GM18858 (cell line): Measurements from ENCODE around the gene OS9.

Experiments used
- ATAC-seq: cut with Tn5 transposase; IDR thresholded peaks from one replicate; pipeline ENCODE4 v1.9.1; 2021; ENCODE audit not compliant: unreplicated experiment

OS9 gene

DNA sequence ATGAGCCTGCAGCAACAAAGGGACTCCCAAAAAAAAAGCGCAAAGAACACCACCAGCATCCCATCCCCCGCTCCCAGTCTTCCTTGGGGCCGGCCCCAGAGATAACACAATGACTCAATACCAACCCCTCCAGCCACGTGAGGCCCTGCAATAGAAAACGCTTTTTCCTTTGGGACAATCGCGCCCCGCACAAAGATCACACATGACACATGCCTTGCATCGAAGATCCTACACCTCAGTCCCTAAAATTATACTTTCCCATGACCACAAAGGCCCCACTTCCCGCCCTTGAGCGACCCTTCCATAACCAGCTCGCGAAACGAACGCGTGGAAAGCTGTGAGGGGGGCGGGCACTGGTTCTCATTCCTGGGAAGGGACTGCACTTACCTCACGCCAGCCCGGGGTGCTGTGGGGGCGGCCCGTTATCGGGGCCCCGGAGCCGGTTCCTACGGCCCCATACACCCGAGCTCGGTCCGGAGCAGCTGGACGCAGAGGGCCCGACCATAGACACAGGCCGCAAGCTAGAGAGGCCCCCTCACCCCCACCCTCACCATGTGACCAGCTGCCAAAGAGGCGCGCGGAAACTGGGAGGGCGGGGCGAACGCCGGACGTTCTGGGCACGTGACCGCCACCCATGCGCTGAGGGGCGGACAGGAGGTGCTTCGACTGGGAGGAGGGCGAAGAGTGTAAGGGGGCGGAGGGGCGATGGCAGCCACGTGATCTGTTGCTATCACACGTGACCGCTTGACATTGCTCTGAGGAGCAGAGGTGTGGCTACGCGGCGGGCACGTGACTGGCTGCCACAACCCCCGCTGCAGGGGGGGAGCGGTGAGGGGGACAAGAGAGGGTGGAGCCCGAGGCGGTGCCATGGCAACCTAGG lies 58.1 kb downstream of the OS9 start, which contains the start of gene CDK4:
TSS of gene CDK4 (minus strand) at position 523 of the 880 bp plus-strand sequence. CDS start 593 bp downstream, outside the sequence.
- ATAC-seq = peak; percentile 52

DNA sequence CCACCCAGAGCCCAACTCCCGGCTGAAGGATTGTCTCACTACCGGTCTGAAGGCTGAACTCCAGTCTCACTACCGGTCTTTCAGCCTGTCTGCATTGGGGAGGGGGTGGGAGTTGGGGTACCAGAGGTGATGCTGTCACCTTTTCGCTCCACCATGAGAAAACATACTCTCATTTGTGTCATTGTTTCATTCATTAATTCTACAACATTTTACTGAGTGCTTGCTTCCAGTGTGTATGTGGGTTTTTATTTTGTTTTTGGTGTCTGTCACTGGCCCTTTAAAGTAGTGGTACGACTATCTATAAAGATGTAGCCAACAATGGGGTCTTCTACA lies 58.7 kb downstream of the OS9 start:
- no peak for ATAC-seq

DNA sequence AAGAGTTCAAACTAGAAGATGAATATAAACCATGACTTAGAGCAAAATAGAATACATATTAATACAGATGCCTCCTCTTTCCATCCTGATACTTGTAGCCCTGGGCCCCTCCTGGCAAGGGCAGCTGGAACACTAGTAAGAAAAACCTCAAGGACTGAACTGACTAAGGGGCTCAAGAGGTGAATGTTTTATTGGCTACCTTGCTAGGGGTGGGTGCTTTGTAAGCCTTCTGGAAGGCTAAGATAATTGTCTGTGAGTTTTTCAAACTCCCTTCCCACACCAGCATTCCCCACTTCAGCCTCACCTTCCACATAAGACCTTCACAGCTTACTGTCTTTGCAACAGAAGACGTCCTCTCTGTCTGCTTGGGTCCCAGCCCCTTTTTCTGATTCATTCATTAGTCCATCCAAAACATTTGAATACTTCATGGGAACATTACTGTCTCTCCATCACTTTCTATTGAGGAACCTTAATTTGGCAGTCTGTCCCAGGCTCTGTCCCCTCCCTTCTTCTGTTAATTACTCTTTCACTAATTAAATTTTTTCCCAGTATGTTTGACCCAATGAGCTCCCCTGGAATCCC lies 59.9 kb downstream of the OS9 start:
- ATAC-seq = no peak

DNA sequence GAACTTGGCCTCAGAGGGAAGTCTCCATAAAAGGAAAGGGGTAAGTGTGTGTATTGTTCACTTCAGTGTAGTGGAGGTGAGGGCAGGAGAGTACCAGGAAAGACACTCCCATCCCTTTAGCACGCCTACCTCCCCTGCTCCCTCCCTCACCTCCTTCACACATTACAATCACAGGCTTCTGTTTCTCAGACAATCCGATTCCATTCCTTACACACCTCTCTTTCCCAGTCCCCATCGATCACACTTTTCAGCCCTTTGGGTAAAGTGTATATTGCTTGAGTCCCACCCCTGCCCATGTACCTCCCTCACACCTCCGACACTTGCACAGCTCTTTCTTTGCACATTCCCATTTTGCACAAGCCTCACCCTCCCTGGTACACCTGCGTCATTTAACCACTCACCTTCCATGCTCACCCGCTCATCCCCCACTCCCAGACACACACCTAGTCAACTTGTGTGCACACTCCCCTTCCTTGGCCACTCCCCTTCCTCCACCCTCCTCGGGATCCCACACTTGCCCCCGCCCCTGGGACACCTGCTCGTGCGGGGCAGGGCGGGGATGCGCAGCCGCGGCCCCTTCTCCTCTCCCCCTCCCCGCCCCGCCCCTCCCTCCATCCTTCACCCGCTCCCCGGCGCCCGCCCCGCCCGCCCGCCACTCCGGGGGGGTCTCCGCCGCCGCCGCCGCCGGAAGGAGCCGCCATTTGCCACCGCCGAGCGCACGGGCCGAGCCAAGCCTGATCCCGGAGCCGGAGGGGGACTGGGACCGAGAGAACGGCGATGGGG lies 60.7 kb downstream of the OS9 start, which contains the start of gene MARCHF9:
TSS of gene MARCHF9 (plus strand) at position 693 of the 783 bp plus-strand sequence. CDS start 426 bp downstream, outside the sequence.
- ATAC-seq = peak; percentile 29

DNA sequence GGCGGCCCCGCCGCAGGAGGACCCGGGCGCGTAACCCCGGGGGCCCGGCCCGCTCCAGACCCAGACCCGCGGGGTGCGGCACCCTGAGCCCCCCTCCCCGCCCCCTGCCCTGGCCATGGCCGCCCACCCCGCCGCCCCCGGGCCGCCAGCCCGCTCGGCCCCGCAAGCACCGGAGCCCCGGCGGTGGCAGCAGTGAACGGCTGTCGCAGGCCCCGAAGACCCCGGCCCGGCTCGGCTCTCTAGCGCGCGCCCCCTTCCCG lies 61.2 kb downstream of the OS9 start:
- ATAC-seq = no peak

DNA sequence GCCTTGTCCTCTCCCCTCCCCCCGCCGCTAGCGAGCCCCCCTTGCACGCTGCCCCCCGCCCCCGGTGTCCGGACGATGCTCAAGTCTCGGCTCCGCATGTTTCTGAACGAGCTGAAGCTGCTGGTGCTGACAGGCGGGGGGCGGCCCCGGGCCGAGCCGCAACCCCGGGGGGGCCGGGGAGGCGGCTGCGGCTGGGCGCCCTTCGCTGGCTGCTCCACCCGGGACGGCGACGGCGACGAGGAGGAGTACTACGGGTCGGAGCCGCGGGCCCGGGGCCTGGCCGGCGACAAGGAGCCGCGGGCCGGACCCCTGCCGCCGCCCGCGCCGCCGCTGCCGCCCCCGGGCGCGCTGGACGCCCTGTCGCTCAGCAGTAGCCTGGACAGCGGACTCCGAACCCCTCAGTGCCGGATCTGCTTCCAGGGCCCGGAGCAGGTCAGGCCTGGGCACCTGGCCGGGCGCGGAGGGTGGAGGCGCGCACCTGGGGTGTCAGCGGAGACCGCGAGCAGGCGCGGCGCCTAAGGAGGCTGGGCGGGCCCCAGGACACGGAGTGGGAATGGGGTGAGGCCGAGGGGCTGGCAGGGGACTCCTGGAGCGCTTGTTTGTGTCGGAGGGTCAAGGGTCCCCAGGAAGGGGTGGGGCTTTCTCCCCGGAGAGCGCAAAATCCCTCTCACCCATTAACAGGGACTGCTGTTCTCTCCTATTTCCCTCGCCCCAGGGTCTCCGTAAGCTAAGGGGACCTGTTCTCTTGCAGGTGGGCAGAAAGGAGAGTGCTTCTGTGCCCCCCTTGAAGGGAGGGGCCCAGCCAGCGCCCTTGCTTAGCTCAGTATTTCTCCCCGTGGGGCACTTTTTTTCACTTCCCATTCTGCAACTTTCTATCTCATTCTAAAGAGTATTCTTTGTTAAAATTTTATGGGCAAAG lies 61.8 kb downstream of the OS9 start:
- no peak for ATAC-seq

DNA sequence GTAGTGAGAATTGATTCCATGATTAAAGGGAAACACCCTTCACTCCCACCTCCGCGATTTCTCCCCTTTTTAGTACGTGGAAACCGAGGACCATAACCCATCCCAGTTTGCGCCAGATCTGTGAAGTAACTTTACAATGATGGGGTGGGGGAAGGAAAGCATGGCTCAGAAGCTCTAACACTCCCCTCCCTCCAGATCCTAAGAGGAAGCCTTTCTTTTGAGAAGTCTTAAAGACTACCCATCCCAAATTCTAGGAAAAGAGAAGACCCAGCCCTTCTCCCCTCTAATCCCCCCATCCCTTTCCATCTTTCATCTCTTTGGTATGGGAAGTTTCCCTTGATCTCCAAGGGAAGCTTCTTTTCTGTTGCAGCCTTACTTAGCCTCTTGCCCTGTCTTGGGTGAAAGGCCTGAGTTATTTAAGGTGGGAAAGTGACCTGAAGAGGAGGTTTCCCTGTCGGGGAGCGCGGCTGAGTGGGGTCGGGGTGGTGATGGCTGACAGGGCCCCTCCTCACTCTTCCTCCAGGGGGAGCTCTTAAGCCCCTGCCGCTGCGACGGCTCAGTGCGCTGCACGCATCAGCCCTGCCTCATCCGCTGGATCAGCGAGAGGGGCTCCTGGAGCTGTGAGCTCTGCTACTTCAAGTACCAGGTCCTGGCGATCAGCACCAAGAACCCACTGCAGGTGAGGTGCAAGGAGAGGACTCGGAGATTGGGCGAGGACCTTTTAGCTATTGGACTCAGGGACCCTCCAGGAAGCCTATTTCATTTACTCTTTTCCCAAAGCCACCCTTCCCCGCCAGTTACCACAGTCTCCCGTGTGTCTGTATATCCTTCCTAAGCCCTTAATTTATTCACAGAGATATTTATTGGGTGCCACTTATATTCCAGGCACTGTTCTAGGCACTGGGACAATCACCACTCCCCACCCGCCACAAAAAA lies 62.7 kb downstream of the OS9 start:
- no peak for ATAC-seq

DNA sequence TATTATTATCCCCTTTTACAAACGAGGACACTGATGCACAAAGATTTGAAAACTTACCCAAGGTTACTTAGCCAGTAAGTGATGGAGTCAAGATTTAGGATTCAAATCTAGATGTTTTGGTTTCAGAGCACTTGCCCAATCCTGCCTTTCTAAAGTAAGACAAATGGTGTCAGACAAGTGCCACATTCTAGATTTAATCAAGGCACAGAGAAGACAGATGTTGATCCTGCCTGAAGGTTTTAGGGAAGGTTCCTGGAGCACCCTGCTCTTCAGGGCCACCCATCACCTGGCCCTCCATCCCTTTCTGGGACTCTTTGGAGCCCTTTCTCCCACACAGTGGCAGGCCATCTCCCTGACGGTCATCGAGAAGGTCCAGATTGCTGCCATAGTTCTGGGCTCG lies 63.8 kb downstream of the OS9 start:
- ATAC-seq = no peak

DNA sequence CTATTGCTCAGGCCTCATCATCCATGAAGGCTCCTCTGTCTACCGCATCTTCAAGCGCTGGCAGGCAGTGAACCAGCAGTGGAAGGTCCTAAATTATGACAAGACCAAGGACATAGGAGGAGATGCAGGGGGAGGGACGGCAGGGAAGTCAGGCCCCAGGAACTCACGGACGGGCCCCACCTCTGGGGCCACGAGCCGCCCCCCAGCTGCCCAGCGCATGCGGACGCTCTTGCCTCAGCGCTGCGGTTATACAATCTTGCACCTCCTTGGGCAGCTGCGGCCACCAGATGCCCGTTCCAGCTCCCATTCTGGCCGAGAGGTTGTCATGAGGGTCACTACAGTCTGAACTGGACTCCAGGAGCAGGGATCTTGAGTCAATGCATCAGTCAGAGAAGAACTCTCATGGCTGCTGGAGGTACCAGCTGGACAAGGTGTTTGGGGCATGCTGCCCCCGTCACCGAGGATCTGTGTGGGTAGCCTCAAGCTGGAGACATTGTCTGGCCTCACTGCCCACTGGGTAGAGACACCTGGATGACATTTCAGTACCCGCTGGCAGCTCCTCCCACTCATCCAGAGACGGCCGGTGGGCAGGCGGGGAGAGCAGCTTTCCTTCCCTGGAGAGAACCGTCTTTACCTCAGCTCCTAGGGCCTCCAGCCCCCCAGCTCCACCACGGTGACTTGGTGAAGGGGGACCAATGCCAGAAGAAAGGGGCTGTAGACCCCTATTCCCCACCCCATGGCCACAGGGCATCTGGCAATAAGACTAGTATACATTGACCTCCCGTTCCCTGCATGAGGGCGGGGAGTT lies 64.8 kb downstream of the OS9 start:
- no peak for ATAC-seq

DNA sequence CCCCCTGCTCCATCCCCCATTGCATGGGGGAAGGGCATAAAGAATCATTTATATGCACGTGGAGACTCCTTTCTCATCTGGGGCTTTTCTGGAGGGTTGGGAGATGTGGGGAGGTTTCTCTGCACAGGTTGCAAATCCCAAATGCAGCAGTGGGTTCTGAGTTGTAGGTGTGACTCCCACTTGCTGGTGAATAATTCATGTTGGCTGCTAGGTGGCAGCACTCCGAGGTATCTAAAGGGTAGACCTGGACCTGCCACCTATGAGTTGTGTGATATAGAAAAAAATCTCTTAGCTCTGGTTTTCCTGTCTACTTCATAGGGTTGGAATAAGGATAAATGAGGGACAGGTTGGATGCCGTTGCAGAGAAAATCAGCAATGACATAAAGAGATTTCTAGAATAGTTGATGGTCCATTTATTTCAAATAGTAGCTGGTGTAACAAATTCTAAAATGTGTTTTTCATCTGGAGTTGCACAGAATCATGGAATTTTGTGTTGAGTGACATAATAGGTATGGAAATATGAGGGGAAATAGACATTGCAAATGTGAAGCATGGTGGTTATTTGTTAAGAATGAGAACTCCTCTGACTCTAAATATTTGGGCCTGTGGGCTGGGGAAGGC lies 65.5 kb downstream of the OS9 start:
- ATAC-seq = no peak

DNA sequence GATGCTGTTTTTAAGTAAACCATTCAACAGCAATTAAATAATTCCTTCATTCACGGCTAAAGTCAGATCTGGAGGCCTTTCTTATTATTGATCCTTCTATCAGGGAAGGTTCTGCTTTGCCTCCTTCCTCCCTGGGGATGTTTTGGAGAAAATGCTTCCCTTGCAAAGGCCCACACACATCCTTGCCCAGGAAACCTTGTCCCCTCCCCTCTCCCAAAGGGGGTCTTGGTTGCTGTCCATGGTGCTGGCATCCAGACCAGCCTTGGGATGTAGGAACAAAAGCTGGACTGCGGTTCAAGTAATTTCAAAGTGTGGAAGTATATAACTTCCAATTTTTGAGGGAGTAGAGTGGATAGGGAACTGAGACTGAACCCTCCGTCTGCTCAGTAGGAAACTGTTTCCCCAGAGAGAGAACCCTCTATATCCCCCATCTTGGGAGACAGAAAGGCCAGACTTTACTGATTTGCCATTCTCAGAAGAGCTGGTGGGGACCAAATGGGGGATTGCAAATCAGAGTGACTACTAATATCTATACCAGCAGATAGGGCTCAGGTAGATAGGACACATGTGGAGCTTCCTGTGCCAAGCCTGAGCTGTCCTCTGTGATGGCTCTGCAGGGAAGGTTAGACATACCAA lies 66.5 kb downstream of the OS9 start:
- ATAC-seq = no peak

DNA sequence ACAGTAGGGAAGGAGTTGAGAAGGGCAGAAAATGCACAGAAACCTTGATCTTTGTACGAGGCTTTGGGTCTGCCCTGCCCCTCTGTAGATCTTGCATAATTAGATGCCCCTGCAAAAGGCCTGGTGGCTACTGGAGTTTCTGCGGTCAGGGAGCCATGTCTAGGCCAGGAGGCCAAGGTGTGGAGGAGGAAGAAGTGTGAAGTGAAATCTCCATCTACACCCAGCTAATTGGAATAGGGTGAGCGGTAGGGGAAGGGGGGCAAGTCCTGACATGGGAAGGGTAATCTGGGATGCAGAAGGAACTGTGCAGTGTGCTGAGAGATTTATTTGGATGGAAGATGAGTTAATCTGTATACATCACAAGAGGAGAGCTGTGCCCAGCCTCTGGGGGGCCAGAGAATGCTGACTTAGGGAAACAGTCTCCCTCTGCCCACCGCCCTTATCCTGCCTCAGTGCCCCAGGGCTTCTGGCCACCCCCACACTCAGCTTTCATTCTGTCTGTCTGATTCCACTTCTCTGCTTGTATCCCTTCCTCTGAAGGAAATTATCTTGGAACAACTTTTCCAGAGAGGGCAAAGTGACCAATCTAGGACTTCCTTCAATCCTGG lies 67.6 kb downstream of the OS9 start:
- no peak for ATAC-seq

DNA sequence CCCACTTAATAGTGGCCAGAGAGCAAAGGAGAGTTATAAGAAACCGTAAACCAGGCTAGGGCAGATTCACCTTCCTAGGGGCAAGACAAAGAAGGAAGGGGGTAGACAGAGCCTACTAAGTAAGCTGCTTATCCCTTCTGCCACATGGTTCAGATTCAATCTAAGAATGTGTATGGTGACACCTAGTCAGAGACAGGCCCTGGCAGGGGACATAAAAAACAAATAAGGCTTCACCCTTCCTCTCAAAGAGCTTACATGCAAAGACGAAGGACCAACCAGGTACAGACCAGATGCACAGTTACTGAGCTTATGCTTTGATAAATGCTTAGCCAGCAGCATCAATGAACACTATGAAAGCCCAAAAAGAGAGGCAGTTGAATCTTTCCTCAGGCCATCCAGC lies 68.5 kb downstream of the OS9 start:
- no peak for ATAC-seq

DNA sequence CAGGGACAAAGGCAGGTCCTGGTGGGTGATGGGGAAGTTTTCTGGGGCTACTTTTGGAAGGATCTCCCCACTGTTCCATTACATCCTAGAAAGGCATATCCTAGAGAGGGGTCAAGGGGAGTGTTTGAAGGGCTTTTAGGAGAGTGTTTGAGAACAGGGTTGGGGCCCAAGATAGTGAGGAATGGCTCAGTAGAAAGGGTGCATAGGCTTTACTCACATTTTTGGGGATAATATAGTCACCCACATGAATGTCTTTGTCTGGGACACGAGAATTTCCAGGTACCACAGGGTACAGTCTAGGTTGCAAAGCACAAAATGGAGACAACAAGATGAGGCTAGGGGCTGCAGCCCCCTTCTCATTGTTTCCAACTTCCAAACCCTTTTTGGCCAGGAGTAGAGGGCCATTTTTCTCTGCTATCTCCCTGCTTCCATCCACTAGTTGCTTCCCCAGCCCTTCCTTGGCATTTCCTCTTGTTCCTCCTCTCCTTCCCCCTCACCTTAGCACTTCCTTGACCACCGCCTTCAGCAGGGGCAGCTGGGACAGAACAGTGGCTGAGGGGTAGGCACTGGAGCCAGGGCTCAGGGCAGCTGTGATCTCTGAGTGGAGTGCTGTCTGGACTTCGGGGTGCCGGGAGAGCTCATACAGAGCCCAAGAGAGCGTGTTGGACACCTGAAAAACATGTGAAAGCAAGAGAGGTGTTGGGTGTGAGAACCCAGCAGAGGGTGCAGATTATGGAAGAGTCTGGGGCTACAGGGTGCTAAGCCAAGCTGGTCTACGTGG lies 70.1 kb downstream of the OS9 start:
- ATAC-seq = no peak

DNA sequence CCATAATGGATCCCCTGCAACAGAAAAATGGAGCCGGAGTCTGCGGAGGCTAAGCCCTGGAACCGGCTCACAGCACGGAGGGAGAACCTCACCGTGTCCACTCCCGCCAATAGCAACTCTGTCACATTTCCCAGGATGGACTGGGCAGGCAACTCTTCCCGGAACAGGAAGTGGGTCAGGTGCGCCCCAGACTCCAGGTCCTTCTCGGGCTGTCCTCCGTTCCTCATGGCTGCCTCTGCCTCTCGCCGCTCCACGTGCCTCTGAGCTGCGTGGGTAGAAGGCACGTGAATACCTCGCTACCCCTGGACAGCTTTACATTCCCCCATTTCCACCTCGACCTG lies 70.7 kb downstream of the OS9 start:
- ATAC-seq = peak; percentile 6

DNA sequence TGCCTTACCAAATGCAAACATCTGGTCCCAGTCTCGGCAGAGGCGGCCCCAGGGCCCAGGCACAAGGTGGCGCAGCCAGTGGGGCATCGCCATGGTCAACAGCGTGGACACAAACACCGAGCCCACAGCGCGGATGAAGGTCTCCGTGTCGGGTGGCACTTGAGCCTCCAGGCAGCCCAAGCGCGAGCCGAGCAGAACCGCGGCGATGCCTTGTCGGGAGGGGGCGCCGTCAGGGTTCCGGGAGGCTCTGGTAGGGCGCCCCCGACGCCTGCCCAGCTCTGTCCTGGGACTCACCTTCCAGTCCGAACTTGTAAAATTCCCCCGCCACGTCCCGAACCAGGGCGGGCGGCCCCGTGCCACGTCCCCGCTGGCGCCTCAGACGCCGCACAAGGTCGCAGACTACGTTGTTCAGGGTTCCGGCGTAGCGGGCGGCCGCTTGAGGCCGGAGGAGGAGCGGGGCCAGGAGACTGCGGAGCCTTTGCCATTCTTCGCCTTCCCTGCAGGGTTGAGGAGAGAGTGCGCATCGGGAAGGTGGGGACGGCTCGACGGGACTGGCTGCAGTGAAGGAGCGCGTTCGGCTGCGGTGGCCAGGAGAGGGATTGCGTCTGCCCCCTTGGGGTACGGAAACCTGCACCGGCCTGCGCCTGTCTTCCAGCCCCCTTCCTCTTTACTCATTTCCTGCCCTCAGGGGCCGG lies 71.2 kb downstream of the OS9 start:
- peak; percentile 42 for ATAC-seq
